A549 treated with GW870086 at 1 μM for 4 hours (cell line): Measurements from ENCODE around the gene DUSP8. TPM values are rescaled to one million over a fixed set of nuclear protein-coding genes. Genes with fewer than 3 reads are reported as not detected.

Experiments used
- total RNA-seq: library from RNA; stranded (reverse); fragments of 200-300 nt; extraction: Qiagen RNA extraction; gene quantifications from 5 replicates; pipeline ENCODE4 v1.2.3, GENCODE V29; 2022; ENCODE audit warnings: low read depth

Gene DUSP8, protein sequence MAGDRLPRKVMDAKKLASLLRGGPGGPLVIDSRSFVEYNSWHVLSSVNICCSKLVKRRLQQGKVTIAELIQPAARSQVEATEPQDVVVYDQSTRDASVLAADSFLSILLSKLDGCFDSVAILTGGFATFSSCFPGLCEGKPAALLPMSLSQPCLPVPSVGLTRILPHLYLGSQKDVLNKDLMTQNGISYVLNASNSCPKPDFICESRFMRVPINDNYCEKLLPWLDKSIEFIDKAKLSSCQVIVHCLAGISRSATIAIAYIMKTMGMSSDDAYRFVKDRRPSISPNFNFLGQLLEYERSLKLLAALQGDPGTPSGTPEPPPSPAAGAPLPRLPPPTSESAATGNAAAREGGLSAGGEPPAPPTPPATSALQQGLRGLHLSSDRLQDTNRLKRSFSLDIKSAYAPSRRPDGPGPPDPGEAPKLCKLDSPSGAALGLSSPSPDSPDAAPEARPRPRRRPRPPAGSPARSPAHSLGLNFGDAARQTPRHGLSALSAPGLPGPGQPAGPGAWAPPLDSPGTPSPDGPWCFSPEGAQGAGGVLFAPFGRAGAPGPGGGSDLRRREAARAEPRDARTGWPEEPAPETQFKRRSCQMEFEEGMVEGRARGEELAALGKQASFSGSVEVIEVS
- 0.34 to 1.6 TPM (median 0.83 TPM) in 5 replicates for total RNA-seq

GRCh38 chr11:1572197-1573076, at the start of gene DUSP8:
Gene DUSP8 (minus strand): TSS chr11:1572271. CDS start chr11:1565826, 6,445 bp downstream.

DNA sequence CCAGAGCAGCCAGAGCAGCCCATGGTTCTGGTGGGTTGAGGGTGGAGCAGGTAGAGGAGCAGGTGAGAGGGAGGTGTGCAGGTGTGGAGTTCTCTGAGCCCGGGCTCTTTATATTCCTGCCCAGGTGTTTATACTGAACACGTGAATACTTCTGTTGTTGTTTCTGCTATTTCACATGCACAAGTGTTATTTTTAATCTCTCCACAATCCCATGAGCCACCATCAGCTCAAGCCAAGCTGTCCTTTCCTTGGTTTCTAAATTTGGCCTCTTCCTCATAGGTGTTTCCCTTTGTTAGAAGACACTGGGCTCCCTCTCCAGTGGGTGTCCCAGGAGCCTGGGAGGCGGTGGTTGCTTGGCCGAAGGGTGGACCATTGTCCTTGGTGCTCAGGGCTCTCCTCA, 36.3 kb upstream of the DUSP8 start, which contains the start of gene KRTAP5-3:
Gene KRTAP5-3 (minus strand): TSS at position 101 of the 400 bp plus-strand sequence. CDS start 78 bp downstream, at position 23.

DNA sequence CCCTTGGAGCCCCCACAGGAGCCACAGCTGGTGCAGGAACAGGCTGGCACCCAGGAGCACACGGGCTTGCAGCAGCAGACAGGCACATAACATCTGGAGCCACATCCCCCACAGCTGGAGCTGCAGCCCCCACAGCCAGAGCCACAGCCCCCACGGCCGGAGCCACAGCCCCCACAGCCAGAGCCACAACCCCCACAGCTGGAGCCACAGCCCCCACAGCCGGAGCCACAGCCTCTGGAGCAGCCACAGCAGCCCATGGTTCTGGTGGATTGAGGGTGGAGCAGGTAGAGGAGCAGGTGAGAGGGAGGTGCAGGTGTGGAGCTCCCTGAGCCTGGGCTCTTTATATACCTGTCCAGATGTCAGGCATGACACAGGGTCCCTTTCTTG, 25.9 kb upstream of the DUSP8 start, which contains the start of gene KRTAP5-2:
Gene KRTAP5-2 (minus strand): TSS at position 301 of the 387 bp plus-strand sequence. CDS start 44 bp downstream, at position 257.

GRCh38 chr11:1584661-1585370, 12.7 kb upstream of the DUSP8 start, which contains the start of gene KRTAP5-1:
Gene KRTAP5-1 (minus strand): TSS chr11:1585283. CDS start chr11:1585249, 34 bp downstream.

Other genes starting within 250 kb of the DUSP8 start
- 5.9 to 6.7 TPM (median 6.2 TPM) in 5 replicates for gene BRSK2, start 182.3 kb downstream of the DUSP8 start, total RNA-seq
- gene MOB2, start 85.5 kb downstream of the DUSP8 start, total RNA-seq: 37.2 to 43.6 TPM (median 41.6 TPM) in 5 replicates
- not detected in 5 replicates for gene KRTAP5-1, start 13.0 kb upstream of the DUSP8 start, total RNA-seq
- gene KRTAP5-2, start 26.0 kb upstream of the DUSP8 start, total RNA-seq: not detected in 5 replicates
- not detected in 5 replicates for gene KRTAP5-3, start 36.2 kb upstream of the DUSP8 start, total RNA-seq
- gene KRTAP5-4, start 49.9 kb upstream of the DUSP8 start, total RNA-seq: not detected in 5 replicates
- not detected in 5 replicates for gene KRTAP5-5, start 57.5 kb upstream of the DUSP8 start, total RNA-seq
- not detected in 5 replicates for gene KRTAP5-6, start 124.9 kb upstream of the DUSP8 start, total RNA-seq
- 0.96 to 2.1 TPM (median 1.2 TPM) in 5 replicates for gene IFITM10, start 178.3 kb upstream of the DUSP8 start, total RNA-seq
- gene CTSD, start 191.7 kb upstream of the DUSP8 start, total RNA-seq: 357 to 564 TPM (median 482 TPM) in 5 replicates